ENCODE results near the gene CEP104. TPM values are rescaled to one million over a fixed set of nuclear protein-coding genes. Genes with fewer than 3 reads are reported as not detected.

Gene CEP104
- total RNA-seq, 1 experiment from 2014 or later, result 34.3 TPM

DNA sequence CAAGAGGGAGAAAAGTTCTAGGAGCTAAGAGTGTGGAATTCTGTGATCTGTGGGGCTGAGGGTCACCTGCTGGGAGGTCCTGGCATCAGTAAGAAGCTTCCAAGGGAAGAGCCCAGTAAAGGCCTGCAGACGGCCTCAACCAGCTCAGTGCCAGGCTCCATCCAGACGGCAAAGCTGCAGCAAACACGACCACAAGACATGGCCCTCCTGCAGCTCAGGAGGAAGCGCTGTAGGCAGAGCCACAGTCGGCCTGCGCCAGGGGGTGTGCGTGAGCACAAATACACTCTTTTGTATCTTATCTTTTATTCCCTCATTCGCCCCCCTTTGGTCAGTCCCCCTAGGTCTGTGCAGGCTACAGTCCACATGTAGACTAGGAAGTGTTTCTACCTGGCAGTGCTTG, 29.7 kb upstream of the CEP104 start:
- no peaks in the 10 kb centered on the region for H3K27me3 Mint-ChIP-seq (ENCODE audit: unreplicated experiment)
- H3K27ac Mint-ChIP-seq (ENCODE audit: unreplicated experiment), result no peak overlapping the region
- intact Hi-C loops (cut with micrococcal nuclease; ENCODE audit: unreplicated experiment), result no loop called here
- H3K4me3 Mint-ChIP-seq (ENCODE audit: low read depth, unreplicated experiment), result no peak overlapping the region
- TF ChIP-seq CTCF (IDR thresholded peaks at IDR 0.05; ENCODE audit: unreplicated experiment), result no peak
- no peaks in the 10 kb centered on the region for H3K4me1 Mint-ChIP-seq (ENCODE audit: low read depth, unreplicated experiment)
- no peaks in the 10 kb centered on the region for H3K9me3 Mint-ChIP-seq (ENCODE audit: low read depth, unreplicated experiment)
- H3K36me3 Mint-ChIP-seq (ENCODE audit: insufficient read depth, unreplicated experiment), result peaks cover 27% of the 10 kb centered on the region
- no TSS peak for BruUV-seq (replicated peaks)
- no peak for DNase-seq
- CTCF ChIA-PET, result no interaction called here

GRCh38 chr1:3886106-3886670, 29.2 kb upstream of the CEP104 start:
- H3K9me3 Mint-ChIP-seq (ENCODE audit: low read depth, unreplicated experiment), result no peaks in the 10 kb centered on the region
- no peaks in the 10 kb centered on the region for H3K4me1 Mint-ChIP-seq (ENCODE audit: low read depth, unreplicated experiment)
- CTCF ChIA-PET, result no interaction called here
- H3K36me3 Mint-ChIP-seq (ENCODE audit: insufficient read depth, unreplicated experiment), result peaks cover 27% of the 10 kb centered on the region
- no TSS peak for BruUV-seq (replicated peaks)
- intact Hi-C loops (cut with micrococcal nuclease; ENCODE audit: unreplicated experiment), result no loop called here
- H3K27me3 Mint-ChIP-seq (ENCODE audit: unreplicated experiment), result no peaks in the 10 kb centered on the region
- H3K27ac Mint-ChIP-seq (ENCODE audit: unreplicated experiment), result no peak overlapping the region
- no peak for DNase-seq
- no peak for TF ChIP-seq CTCF (IDR thresholded peaks at IDR 0.05; ENCODE audit: unreplicated experiment)
- H3K4me3 Mint-ChIP-seq (ENCODE audit: low read depth, unreplicated experiment), result no peak overlapping the region

DNA sequence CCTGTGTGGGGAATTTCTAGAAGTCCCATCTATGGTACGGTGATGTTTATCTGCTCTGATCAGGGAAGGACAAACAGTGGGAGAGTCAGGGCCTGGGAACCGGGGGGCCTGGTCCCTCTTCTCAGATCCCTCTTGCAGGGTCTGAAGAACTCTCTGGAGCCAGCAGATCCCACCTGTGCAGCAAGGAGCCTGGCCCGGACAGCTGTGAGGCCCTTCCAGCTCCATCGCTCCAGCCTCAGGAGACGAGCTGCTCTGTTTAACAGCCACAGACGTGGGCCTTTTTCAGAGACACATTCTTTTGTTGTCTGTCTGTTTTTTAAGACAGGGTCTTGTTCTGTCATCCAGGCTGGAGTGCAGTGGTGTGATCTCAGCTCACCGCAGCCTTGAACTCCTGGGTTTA, 28.6 kb upstream of the CEP104 start:
- Mint-ChIP-seq H3K27me3 (ENCODE audit: unreplicated experiment) (no peaks in the 10 kb centered on the region), H3K36me3 (ENCODE audit: insufficient read depth, unreplicated experiment) (peaks cover 27% of the 10 kb centered on the region), H3K9me3 (ENCODE audit: low read depth, unreplicated experiment) (no peaks in the 10 kb centered on the region), H3K27ac (ENCODE audit: unreplicated experiment) (no peak overlapping the region), H3K4me1 (ENCODE audit: low read depth, unreplicated experiment) (no peaks in the 10 kb centered on the region), H3K4me3 (ENCODE audit: low read depth, unreplicated experiment) (no peak overlapping the region)
- intact Hi-C loops (cut with micrococcal nuclease; ENCODE audit: unreplicated experiment), result no loop called here
- CTCF ChIA-PET, result no interaction called here
- no peak for TF ChIP-seq CTCF (IDR thresholded peaks at IDR 0.05; ENCODE audit: unreplicated experiment)
- DNase-seq, result no peak
- BruUV-seq (replicated peaks), result no TSS peak

GRCh38 chr1:3884966-3885365, 28.0 kb upstream of the CEP104 start:
- DNase-seq, result no peak
- Mint-ChIP-seq H3K27ac (ENCODE audit: unreplicated experiment) (no peak overlapping the region), H3K4me3 (ENCODE audit: low read depth, unreplicated experiment) (no peak overlapping the region), H3K9me3 (ENCODE audit: low read depth, unreplicated experiment) (no peaks in the 10 kb centered on the region), H3K4me1 (ENCODE audit: low read depth, unreplicated experiment) (no peaks in the 10 kb centered on the region), H3K36me3 (ENCODE audit: insufficient read depth, unreplicated experiment) (peaks cover 27% of the 10 kb centered on the region), H3K27me3 (ENCODE audit: unreplicated experiment) (no peaks in the 10 kb centered on the region)
- no peak for TF ChIP-seq CTCF (IDR thresholded peaks at IDR 0.05; ENCODE audit: unreplicated experiment)
- CTCF ChIA-PET, result no interaction called here
- no TSS peak for BruUV-seq (replicated peaks)
- intact Hi-C loops (cut with micrococcal nuclease; ENCODE audit: unreplicated experiment), result no loop called here
